Activated CD8-positive, alpha-beta T cell treated with anti-CD3 and anti-CD28 coated beads for 36 hours (primary cell): ENCODE data around the gene OSBPL8. TPM values are rescaled to one million over a fixed set of nuclear protein-coding genes. Genes with fewer than 3 reads are reported as not detected.

Experiments
- ATAC-seq: fragments of 200-7000 bp; cut with Tn5 transposase; one replicate; pipeline ENCODE4 v1.10.0; 2021; ENCODE audit warnings: mild to moderate bottlenecking, moderate library complexity
- CTCF ChIA-PET: fragments of 350-600 bp; sonication (Branson Sonifier 250); formaldehyde crosslinking; loops from one replicate; lab custom pipeline; 2021; ENCODE audit warnings: antibody characterized with exemption; lab: Charles Lee
- POLR2A ChIA-PET: fragments of 350-600 bp; sonication (Branson Sonifier 250); formaldehyde crosslinking; loops from one replicate; lab custom pipeline; 2021; ENCODE audit warnings: antibody characterized with exemption; lab: Charles Lee
- DNase-seq: peaks from one replicate; pipeline ENCODE4 v3.0.0-alpha.2; 2020
- H3K27ac Mint-ChIP-seq: one replicate; pipeline ENCODE4 v1.8.0; 2021; ENCODE audit warnings: mild to moderate bottlenecking, mixed read lengths
- H3K27me3 Mint-ChIP-seq: one replicate; pipeline ENCODE4 v1.8.0; 2021; ENCODE audit warnings: mixed read lengths
- H3K36me3 Mint-ChIP-seq: one replicate; pipeline ENCODE4 v1.8.0; 2021; ENCODE audit warnings: low read depth, mixed read lengths
- H3K4me1 Mint-ChIP-seq: one replicate; pipeline ENCODE4 v1.8.0; 2021; ENCODE audit warnings: low read depth, mixed read lengths
- H3K4me3 Mint-ChIP-seq: one replicate; pipeline ENCODE4 v1.8.0; 2021; ENCODE audit warnings: mild to moderate bottlenecking, moderate library complexity, mixed read lengths
- H3K9me3 Mint-ChIP-seq: one replicate; pipeline ENCODE4 v1.8.0; 2021; ENCODE audit warnings: mixed read lengths
- intact Hi-C: fragments of 100-400 bp; cut with micrococcal nuclease; formaldehyde crosslinking; loops from one replicate; pipeline ENCODE4 v1.10.0; 2022
- total RNA-seq, 2 experiments: library from RNA; stranded (reverse); gene quantifications; one replicate each; pipeline ENCODE4 v1.2.3, GENCODE V29; 2021
- TF ChIP-seq, protein P1 (sequence below): fragments of 200-600 bp; IDR thresholded peaks from one replicate; pipeline ENCODE4 v1.8.0; 2022; ENCODE audit warnings: antibody characterized with exemption, mild to moderate bottlenecking

Gene OSBPL8, protein sequence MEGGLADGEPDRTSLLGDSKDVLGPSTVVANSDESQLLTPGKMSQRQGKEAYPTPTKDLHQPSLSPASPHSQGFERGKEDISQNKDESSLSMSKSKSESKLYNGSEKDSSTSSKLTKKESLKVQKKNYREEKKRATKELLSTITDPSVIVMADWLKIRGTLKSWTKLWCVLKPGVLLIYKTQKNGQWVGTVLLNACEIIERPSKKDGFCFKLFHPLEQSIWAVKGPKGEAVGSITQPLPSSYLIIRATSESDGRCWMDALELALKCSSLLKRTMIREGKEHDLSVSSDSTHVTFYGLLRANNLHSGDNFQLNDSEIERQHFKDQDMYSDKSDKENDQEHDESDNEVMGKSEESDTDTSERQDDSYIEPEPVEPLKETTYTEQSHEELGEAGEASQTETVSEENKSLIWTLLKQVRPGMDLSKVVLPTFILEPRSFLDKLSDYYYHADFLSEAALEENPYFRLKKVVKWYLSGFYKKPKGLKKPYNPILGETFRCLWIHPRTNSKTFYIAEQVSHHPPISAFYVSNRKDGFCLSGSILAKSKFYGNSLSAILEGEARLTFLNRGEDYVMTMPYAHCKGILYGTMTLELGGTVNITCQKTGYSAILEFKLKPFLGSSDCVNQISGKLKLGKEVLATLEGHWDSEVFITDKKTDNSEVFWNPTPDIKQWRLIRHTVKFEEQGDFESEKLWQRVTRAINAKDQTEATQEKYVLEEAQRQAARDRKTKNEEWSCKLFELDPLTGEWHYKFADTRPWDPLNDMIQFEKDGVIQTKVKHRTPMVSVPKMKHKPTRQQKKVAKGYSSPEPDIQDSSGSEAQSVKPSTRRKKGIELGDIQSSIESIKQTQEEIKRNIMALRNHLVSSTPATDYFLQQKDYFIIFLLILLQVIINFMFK
- 10 to 100 TPM; 81.1 to 85.6 TPM for total RNA-seq

DNA sequence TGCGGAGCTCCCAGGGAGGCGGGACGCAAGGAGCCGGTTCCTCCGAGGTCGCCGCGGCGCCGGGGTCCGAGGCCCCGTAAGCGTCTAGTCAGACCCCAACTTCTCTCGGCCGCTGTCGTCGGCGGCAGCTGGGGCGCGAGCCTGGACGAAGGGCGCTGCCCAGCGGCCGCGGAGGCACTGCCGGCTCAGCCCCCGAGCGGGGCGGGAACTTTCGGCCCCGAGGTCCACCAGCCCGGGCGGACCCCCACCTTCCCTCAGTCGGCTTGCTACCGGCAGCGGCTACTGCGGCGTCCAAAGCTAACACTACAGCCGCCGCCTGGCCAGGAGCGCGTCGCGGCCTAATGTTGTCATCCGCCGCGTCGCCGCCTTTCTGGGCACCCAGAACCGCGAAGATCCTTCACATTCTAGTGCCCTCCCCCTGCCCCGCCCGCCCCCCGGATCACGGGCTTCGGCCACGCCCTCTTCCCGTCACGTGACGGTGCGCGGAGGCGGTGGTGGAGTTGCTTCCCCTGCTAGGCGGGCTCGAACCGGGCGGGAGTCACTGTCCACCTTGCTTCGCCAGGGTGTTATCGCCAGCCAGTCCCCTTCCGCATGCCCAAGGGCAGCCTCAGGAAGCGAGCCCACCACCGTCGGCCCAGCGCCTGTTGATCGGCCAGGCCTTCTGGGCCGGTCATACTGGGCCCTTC, at the start of gene OSBPL8:
OSBPL8 (minus strand) TSS at position 372 of the 686 bp plus-strand sequence. CDS start 72,220 bp downstream, outside the sequence.
- CTCF ChIA-PET = interaction anchor here (0.9 to 2.0 kb wide), 2 partner anchors 27 to 103 kb away, joined by 3 to 6 read pairs; no protein-coding TSS in a partner anchor
- POLR2A ChIA-PET = interaction anchor here (0.6 to 2.7 kb wide), 12 partner anchors 9 to 1168 kb away, joined by 3 to 29 read pairs (median 4); partner anchors contain the start of genes GLIPR1L2, NAP1L1 and ZDHHC17
- Mint-ChIP-seq H3K4me1 (peaks cover 34% of the 10 kb centered on the region), H3K27ac (peak within 1 kb of the TSS; percentile 97), H3K27me3 (no peaks in the 10 kb centered on the region), H3K4me3 (peak within 1 kb of the TSS; percentile 91), H3K36me3 (peaks cover 7% of the 10 kb centered on the region), H3K9me3 (no peaks in the 10 kb centered on the region)
- peak; percentile 78 for ATAC-seq
- TF ChIP-seq, protein P1, sequence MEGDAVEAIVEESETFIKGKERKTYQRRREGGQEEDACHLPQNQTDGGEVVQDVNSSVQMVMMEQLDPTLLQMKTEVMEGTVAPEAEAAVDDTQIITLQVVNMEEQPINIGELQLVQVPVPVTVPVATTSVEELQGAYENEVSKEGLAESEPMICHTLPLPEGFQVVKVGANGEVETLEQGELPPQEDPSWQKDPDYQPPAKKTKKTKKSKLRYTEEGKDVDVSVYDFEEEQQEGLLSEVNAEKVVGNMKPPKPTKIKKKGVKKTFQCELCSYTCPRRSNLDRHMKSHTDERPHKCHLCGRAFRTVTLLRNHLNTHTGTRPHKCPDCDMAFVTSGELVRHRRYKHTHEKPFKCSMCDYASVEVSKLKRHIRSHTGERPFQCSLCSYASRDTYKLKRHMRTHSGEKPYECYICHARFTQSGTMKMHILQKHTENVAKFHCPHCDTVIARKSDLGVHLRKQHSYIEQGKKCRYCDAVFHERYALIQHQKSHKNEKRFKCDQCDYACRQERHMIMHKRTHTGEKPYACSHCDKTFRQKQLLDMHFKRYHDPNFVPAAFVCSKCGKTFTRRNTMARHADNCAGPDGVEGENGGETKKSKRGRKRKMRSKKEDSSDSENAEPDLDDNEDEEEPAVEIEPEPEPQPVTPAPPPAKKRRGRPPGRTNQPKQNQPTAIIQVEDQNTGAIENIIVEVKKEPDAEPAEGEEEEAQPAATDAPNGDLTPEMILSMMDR = no peak
- intact Hi-C loops = loop anchor here (5.0 to 10.0 kb wide), 2 partner anchors 85 to 472 kb away; no protein-coding TSS in a partner anchor
- DNase-seq = peak; percentile 97

DNA sequence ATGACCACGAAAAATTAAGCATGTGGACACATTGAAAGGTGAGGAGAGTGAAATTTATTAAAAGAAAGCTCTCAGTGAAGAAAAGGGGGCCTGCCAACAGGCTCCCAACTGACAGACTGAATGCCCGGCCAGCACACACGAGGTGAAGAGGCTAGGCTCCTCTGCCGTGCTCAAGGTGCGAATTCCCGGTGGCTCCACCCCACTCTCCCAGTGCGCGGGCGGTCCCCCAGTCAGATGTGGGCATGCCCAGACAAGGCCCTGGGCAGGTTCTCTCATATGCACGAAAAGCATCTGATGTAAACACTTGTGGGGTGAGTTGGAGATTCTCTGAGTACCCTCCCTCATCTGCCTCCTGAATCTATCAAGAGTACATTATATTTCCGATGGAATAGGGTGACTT, 48.5 kb upstream of the OSBPL8 start:
- ATAC-seq = no peak
- H3K27ac Mint-ChIP-seq = no peak overlapping the region
- peaks cover 5% of the 10 kb centered on the region for H3K27me3 Mint-ChIP-seq
- H3K9me3 Mint-ChIP-seq = no peaks in the 10 kb centered on the region
- no peaks in the 10 kb centered on the region for H3K4me1 Mint-ChIP-seq
- CTCF ChIA-PET = no interaction called here
- intact Hi-C loops = no loop called here
- no peak for DNase-seq
- TF ChIP-seq, protein P1 = no peak
- H3K36me3 Mint-ChIP-seq = no peaks in the 10 kb centered on the region
- POLR2A ChIA-PET = interaction anchor here (0.7 kb wide), 1 partner anchor 13 kb away, joined by 3 read pairs; no protein-coding TSS in a partner anchor
- H3K4me3 Mint-ChIP-seq = no peak overlapping the region

DNA sequence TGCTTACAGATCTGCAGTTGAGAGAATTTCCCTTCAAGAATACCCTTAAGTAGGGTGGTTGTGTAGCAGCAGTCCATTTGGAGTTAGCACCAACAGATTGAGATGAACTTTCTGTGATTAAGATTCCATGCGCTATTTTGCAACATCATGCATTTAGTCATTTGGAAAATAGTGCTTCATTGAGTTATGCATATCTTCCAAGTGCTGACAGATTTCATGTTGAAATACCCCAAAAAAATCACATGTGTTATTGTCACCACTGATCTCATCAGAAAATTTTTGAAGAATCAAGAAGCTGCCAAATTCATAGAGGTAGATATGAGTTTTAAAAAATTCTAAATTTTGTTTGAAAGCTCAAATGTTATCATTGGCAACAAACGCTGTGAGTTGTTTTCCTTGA, 35.5 kb upstream of the OSBPL8 start:
- intact Hi-C loops = no loop called here

DNA sequence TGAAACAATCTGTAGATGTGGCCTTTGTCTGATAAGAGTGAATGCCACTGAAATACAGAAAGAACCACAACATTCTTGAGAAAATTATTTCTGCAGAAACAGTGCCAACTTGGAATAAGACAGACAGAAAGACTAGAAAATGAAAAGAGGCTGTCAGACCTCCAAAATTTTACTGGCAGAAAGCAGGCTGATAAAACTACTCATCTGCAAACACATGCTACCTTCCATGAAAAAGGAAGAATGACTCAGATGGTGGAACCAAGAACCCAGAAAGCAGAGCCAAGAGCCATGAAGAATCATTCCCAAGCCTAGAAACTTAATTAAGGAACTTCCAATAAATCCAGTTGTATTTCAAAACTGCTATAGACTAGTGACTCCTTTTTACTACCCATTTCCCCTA, 31.9 kb upstream of the OSBPL8 start:
- Mint-ChIP-seq H3K4me1 (peaks cover 2% of the 10 kb centered on the region), H3K4me3 (no peak overlapping the region), H3K9me3 (no peaks in the 10 kb centered on the region), H3K36me3 (no peaks in the 10 kb centered on the region), H3K27ac (no peak overlapping the region), H3K27me3 (no peaks in the 10 kb centered on the region)
- DNase-seq (no peak), ATAC-seq (no peak)
- intact Hi-C loops = no loop called here
- CTCF ChIA-PET = no interaction called here
- TF ChIP-seq, protein P1 = no peak
- POLR2A ChIA-PET = no interaction called here

More for the DNA sequence above, 35.5 kb upstream of the OSBPL8 start:
- no peak overlapping the region for H3K4me3 Mint-ChIP-seq
- no peaks in the 10 kb centered on the region for H3K36me3 Mint-ChIP-seq
- no peaks in the 10 kb centered on the region for H3K27me3 Mint-ChIP-seq
- TF ChIP-seq, protein P1 = no peak
- no peak for DNase-seq
- POLR2A ChIA-PET = no interaction called here
- H3K9me3 Mint-ChIP-seq = no peaks in the 10 kb centered on the region
- no peaks in the 10 kb centered on the region for H3K4me1 Mint-ChIP-seq
- no peak for ATAC-seq
- CTCF ChIA-PET = no interaction called here
- H3K27ac Mint-ChIP-seq = no peak overlapping the region
